Panc1 (cell line): Measurements from ENCODE around the gene E4F1. TPM values are rescaled to one million over a fixed set of nuclear protein-coding genes. Genes with fewer than 3 reads are reported as not detected.

Source experiments
- ATAC-seq: fragments of 200-7000 bp; cut with Tn5 transposase; 2 replicates; pipeline ENCODE4 v1.9.1; 2020; ENCODE audit warnings: mild to moderate bottlenecking, moderate library complexity
- BruUV-seq: library from RNA; stranded (reverse); fragments of 400-500 nt; replicated peaks from 2 replicates; lab custom pipeline; 2021; lab: Mats Ljungman, UMichigan
- CTCF ChIA-PET: fragments of 300-600 bp; sonication (Branson Sonifier 250); formaldehyde crosslinking; loops from one replicate; lab custom pipeline; 2022; ENCODE audit warnings: antibody characterized with exemption; lab: Charles Lee
- POLR2A ChIA-PET: fragments of 300-600 bp; sonication (Branson Sonifier 250); formaldehyde crosslinking; loops from one replicate; lab custom pipeline; 2022; ENCODE audit warnings: antibody characterized with exemption; lab: Charles Lee
- DNase-seq: peaks from one replicate; pipeline ENCODE4 v3.0.0-alpha.2; 2010; ENCODE audit warnings: low read depth, low spot score
- H3K27ac ChIP-seq: 2 replicates; pipeline ENCODE4 v1.5.1; 2011; ENCODE audit warnings: mild to moderate bottlenecking, low read length, inconsistent platforms
- H3K27me3 ChIP-seq: fragments of 200-500 bp; sonication (Bioruptor generic); 2 replicates; pipeline ENCODE4 v1.6.0; 2014; ENCODE audit warnings: low read length, inconsistent platforms; ENCODE audit not compliant: control insufficient read depth, insufficient read depth
- H3K36me3 ChIP-seq: fragments of 200-500 bp; sonication (Bioruptor generic); 2 replicates; pipeline ENCODE4 v1.5.1; 2014; ENCODE audit warnings: inconsistent platforms, mild to moderate bottlenecking, low read length, moderate library complexity; ENCODE audit not compliant: control insufficient read depth, insufficient read depth
- H3K4me1 ChIP-seq: 2 replicates; pipeline ENCODE4 v1.5.1; 2011; ENCODE audit warnings: inconsistent platforms, mild to moderate bottlenecking, low read length, moderate library complexity; ENCODE audit not compliant: control insufficient read depth, insufficient read depth
- H3K4me3 ChIP-seq, 2 experiments: 2 replicates each; pipeline ENCODE4 v1.5.1; 2011 to 2012; ENCODE audit warnings: low read depth in 2 of 2, low read length in 2 of 2, mild to moderate bottlenecking in 2 of 2, inconsistent platforms in 1 of 2, moderate library complexity in 1 of 2
- H3K9me3 ChIP-seq: fragments of 200-500 bp; sonication (Bioruptor generic); 2 replicates; pipeline ENCODE4 v1.5.1; 2014; ENCODE audit warnings: low read depth, mild to moderate bottlenecking, inconsistent platforms, low read length, moderate library complexity; ENCODE audit not compliant: control insufficient read depth, insufficient read depth
- CTCF ChIP-seq: fragments of 450-650 bp; IDR thresholded peaks from 2 replicates; pipeline ENCODE4 v1.5.1; 2017; ENCODE audit warnings: mild to moderate bottlenecking
- POLR2AphosphoS5 ChIP-seq: IDR thresholded peaks from 2 replicates; pipeline ENCODE4 v1.6.1; 2012; ENCODE audit warnings: mild to moderate bottlenecking, low read depth, low read length, moderate library complexity
- REST ChIP-seq, 2 experiments: IDR thresholded peaks; 2 replicates each; pipeline ENCODE4 v1.6.1; 2011 to 2012; ENCODE audit warnings: low read depth in 2 of 2, control low read depth in 1 of 2, low read length in 1 of 2, mild to moderate bottlenecking in 1 of 2, moderate library complexity in 1 of 2; ENCODE audit not compliant: insufficient read depth in 1 of 2
- SIN3A ChIP-seq: IDR thresholded peaks from 2 replicates; pipeline ENCODE4 v1.6.1; 2012; ENCODE audit warnings: low read depth, mild to moderate bottlenecking, low read length, moderate library complexity, borderline replicate concordance; ENCODE audit not compliant: insufficient read depth
- TCF7L2 ChIP-seq: IDR thresholded peaks from 2 replicates; pipeline ENCODE4 v1.6.1; 2011; ENCODE audit warnings: mild to moderate bottlenecking, low read depth, low read length, inconsistent platforms
- in situ Hi-C: cut with HindIII; loops from 2 replicates; pipeline ENCODE4 v1.10.0; 2016; ENCODE audit warnings: low sequenced_read_pairs, low pct_unique_long_range_greater_than_20kb
- intact Hi-C: fragments of 100-400 bp; cut with micrococcal nuclease; formaldehyde crosslinking; loops from one replicate; pipeline ENCODE4 v1.10.0; 2022; ENCODE audit not compliant: unreplicated experiment
- total RNA-seq: library from RNA; stranded (reverse); gene quantifications from one replicate; pipeline ENCODE4 v1.2.1, GENCODE V29; 2021; ENCODE audit not compliant: unreplicated experiment

The E4F1 gene
- total RNA-seq, 1 experiment from 2014 or later, result 50.8 TPM

GRCh38 chr16:2179107-2179501 lies 44.3 kb upstream of the E4F1 start:
- no peak overlapping the region for H3K4me3 ChIP-seq
- H3K4me1 ChIP-seq, result no peaks in the 10 kb centered on the region
- TF ChIP-seq SIN3A (no peak), POLR2AphosphoS5 (no peak), CTCF (no peak), TCF7L2 (no peak), REST (IDR thresholded peaks at IDR 0.05; ENCODE audit: insufficient read depth in 1 of 2, low read depth in 2 of 2, low read length in 1 of 2) (no peak)
- BruUV-seq, result no TSS peak
- POLR2A ChIA-PET, result no interaction called here
- no peaks in the 10 kb centered on the region for H3K27me3 ChIP-seq
- no peak overlapping the region for H3K27ac ChIP-seq
- intact Hi-C loops, result no loop called here
- DNase-seq, result no peak
- H3K9me3 ChIP-seq, result no peaks in the 10 kb centered on the region
- CTCF ChIA-PET, result no interaction called here
- no peak for ATAC-seq
- H3K36me3 ChIP-seq, result no peaks in the 10 kb centered on the region
- in situ Hi-C loops, result no loop called here

GRCh38 chr16:2179576-2179975 lies 43.8 kb upstream of the E4F1 start:
- intact Hi-C loops, result no loop called here
- in situ Hi-C loops, result no loop called here
- ATAC-seq (no peak), DNase-seq (no peak)
- Histone ChIP-seq H3K27me3 (no peaks in the 10 kb centered on the region), H3K36me3 (no peaks in the 10 kb centered on the region), H3K27ac (no peak overlapping the region), H3K4me1 (no peaks in the 10 kb centered on the region), H3K9me3 (no peaks in the 10 kb centered on the region), H3K4me3 (no peak overlapping the region)
- ChIA-PET POLR2A (no interaction called here), CTCF (no interaction called here)
- no peak for TF ChIP-seq REST (IDR thresholded peaks at IDR 0.05; ENCODE audit: insufficient read depth in 1 of 2, low read depth in 2 of 2, low read length in 1 of 2)
- TF ChIP-seq POLR2AphosphoS5, result no peak
- TF ChIP-seq SIN3A, result no peak
- TF ChIP-seq TCF7L2, result no peak
- TF ChIP-seq CTCF, result no peak
- no TSS peak for BruUV-seq
